CD4-positive, CD25-positive, alpha-beta regulatory T cell (primary cell): Measurements from ENCODE around the gene PTGDR2. TPM values are rescaled to one million over a fixed set of nuclear protein-coding genes. Genes with fewer than 3 reads are reported as not detected.
A peak's percentile ranks its signal among the peaks of the same experiment; 100 is the strongest.

Experiments used
- ATAC-seq, 2 donors: fragments of 150-1000 bp; cut with Tn5 transposase; one replicate each; pipeline ENCODE4 v1.10.0; 2021; ENCODE audit warnings: low read depth in 2 of 2, moderate number of reproducible peaks in 2 of 2, moderate library complexity in 1 of 2
- DNase-seq, 3 donors: peaks; one replicate each; pipeline versions ENCODE4 v3.0.0 to v3.0.0-alpha.2; 2012 to 2022; ENCODE audit warnings: mixed read lengths in 1 of 3
- H3K27ac ChIP-seq: one replicate; pipeline ENCODE4 v1.7.0; 2013; ENCODE audit warnings: mild to moderate bottlenecking, low read length; ENCODE audit not compliant: insufficient read depth, poor library complexity, severe bottlenecking
- H3K27me3 ChIP-seq: one replicate; pipeline ENCODE4 v1.7.0; 2013; ENCODE audit warnings: low read length; ENCODE audit not compliant: control insufficient read depth, insufficient read depth
- H3K36me3 ChIP-seq: one replicate; pipeline ENCODE4 v1.7.0; 2013; ENCODE audit warnings: mild to moderate bottlenecking, low read length, moderate library complexity; ENCODE audit not compliant: control insufficient read depth, insufficient read depth
- H3K4me1 ChIP-seq: 2 replicates; pipeline ENCODE4 v1.7.0; 2013; ENCODE audit warnings: mild to moderate bottlenecking, low read length; ENCODE audit not compliant: insufficient read depth, control insufficient read depth, poor library complexity, severe bottlenecking
- H3K4me3 ChIP-seq: one replicate; pipeline ENCODE4 v1.7.0; 2013; ENCODE audit warnings: low read depth, mild to moderate bottlenecking, low read length, moderate library complexity
- H3K9me3 ChIP-seq, 2 experiments: 1 replicate in 1 of 2; 2 replicates in 1 of 2; pipeline ENCODE4 v1.7.0; 2013; ENCODE audit warnings: low read length in 2 of 2, mild to moderate bottlenecking in 1 of 2, moderate library complexity in 1 of 2; ENCODE audit not compliant: control insufficient read depth in 2 of 2
- H3K27ac Mint-ChIP-seq, 3 donors: one replicate each; pipeline ENCODE4 v1.8.0; 2020 to 2022; ENCODE audit warnings: mild to moderate bottlenecking in 3 of 3, mixed read lengths in 3 of 3, moderate library complexity in 2 of 3
- H3K27me3 Mint-ChIP-seq: one replicate; pipeline ENCODE4 v1.8.0; 2022; ENCODE audit warnings: mild to moderate bottlenecking, mixed read lengths
- H3K36me3 Mint-ChIP-seq: one replicate; pipeline ENCODE4 v1.8.0; 2020; ENCODE audit warnings: mixed read lengths
- H3K4me1 Mint-ChIP-seq, 4 donors: one replicate each; pipeline ENCODE4 v1.8.0; 2020 to 2022; ENCODE audit warnings: mixed read lengths in 4 of 4, mild to moderate bottlenecking in 1 of 4
- H3K4me3 Mint-ChIP-seq, 4 donors: one replicate each; pipeline ENCODE4 v1.8.0; 2020 to 2022; ENCODE audit warnings: mild to moderate bottlenecking in 4 of 4, mixed read lengths in 4 of 4, moderate library complexity in 3 of 4
- H3K9me3 Mint-ChIP-seq, 7 donors: one replicate each; pipeline ENCODE4 v1.8.0; 2020 to 2022; ENCODE audit warnings: mixed read lengths in 7 of 7, mild to moderate bottlenecking in 3 of 7, moderate library complexity in 2 of 7
- polyA plus RNA-seq, 4 donors: library from polyadenylated mRNA; unstranded; fragments of 300-500 nt; fragmentation: Illumina TruSeq; gene quantifications; one replicate each; pipeline ENCODE4 v1.2.3, GENCODE V29; 2021
- total RNA-seq: library from RNA; stranded (reverse); gene quantifications from one replicate; pipeline ENCODE4 v1.2.3, GENCODE V29; 2022

Gene PTGDR2
- total and polyA plus RNA-seq, 5 donors from 2014 or later = 0.81 to 2.3 (median 1.1) TPM

DNA sequence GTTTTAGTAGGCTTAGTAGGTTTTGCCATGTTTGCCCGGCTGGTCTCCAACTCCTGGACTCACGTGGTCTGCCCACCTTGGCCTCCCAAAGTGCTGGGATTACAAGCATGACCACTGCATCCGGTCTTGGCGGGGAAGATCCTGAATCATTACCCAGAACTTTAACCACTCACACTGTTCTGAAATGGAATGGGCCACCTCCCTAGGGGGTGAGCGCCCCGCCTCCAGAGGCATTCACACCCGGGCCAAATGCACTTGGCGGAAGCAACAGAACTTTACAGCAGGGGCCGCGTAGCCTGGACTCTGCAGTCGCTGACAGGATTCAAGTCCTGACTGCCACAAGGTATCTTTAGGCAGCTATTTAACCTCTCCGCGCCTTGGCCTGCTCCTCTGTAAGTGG is 8.5 kb downstream of the PTGDR2 start:
- Histone ChIP-seq H3K27me3 (no peaks in the 10 kb centered on the region), H3K4me1 (peaks cover 27% of the 10 kb centered on the region), H3K36me3 (peaks cover 24% of the 10 kb centered on the region), H3K27ac (no peak overlapping the region), H3K9me3 (no peaks in the 10 kb centered on the region), H3K4me3 (no peak overlapping the region)
- no peaks in the 10 kb centered on the region for H3K27me3 Mint-ChIP-seq
- no peak overlapping the region for H3K4me3 Mint-ChIP-seq
- peak overlapping the region in 2 of 3 donors; percentile 15 to 32 for H3K27ac Mint-ChIP-seq
- H3K9me3 Mint-ChIP-seq = no peaks in the 10 kb centered on the region
- ATAC-seq (no peak), DNase-seq (no peak)
- peaks cover 0 to 40% (median 26%) of the 10 kb centered on the region in 4 donors for H3K4me1 Mint-ChIP-seq
- H3K36me3 Mint-ChIP-seq = peaks cover 21% of the 10 kb centered on the region

DNA sequence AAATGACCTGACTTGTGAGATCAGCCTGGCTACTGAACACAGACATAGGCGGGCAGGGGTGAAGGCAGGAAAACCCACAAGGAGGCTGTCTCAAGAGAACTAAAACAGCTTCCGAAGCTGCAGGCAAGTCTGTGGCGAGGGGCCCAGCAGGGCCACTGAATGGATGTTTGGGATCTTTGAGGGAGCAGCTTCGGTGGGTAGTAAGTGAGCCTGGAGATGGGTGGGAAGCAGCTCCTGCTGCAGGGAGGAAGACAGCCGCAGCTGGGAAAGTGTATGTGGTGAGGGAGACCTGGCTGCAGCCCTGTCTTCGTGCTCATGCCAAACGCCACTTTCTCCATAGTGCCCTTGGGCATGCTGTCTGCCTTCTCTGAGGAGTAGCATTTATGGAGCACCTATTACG is 10.4 kb downstream of the PTGDR2 start:
- ATAC-seq (no peak), DNase-seq (no peak)
- Mint-ChIP-seq H3K9me3 (no peaks in the 10 kb centered on the region), H3K27ac (peak overlapping the region in 1 of 3 donors; percentile 93), H3K4me1 (peaks cover 4 to 53% (median 33%) of the 10 kb centered on the region in 4 donors), H3K36me3 (peaks cover 6% of the 10 kb centered on the region), H3K27me3 (peaks cover 5% of the 10 kb centered on the region), H3K4me3 (peak overlapping the region in 3 of 4 donors; percentile 14 to 90 (median 85))
- no peak overlapping the region for H3K4me3 ChIP-seq
- no peaks in the 10 kb centered on the region for H3K9me3 ChIP-seq
- H3K4me1 ChIP-seq = peaks cover 38% of the 10 kb centered on the region
- H3K27ac ChIP-seq = no peak overlapping the region
- no peaks in the 10 kb centered on the region for H3K27me3 ChIP-seq
- H3K36me3 ChIP-seq = peaks cover 11% of the 10 kb centered on the region

DNA sequence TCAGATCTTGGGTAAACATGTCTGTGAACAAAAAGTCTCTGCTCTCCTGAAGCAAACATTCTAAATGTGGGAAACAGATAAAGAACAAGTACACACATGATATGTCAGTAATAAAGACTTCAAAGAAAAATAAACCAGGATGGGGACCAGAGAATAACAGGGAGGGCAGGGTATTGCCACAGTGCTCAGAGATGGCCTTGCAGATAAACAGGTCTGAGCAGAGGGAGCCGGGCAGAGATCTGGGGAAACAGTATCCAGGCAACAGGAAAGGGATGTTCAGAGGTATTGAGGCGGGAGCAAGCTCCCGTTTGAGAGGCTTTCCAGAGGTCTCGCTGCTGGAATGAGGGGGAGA is 10.9 kb downstream of the PTGDR2 start:
- Mint-ChIP-seq H3K9me3 (no peaks in the 10 kb centered on the region), H3K36me3 (peaks cover 6% of the 10 kb centered on the region), H3K27me3 (peaks cover 5% of the 10 kb centered on the region), H3K4me1 (peaks cover 4 to 53% (median 33%) of the 10 kb centered on the region in 4 donors), H3K27ac (peak overlapping the region; percentile 3 to 93 (median 39)), H3K4me3 (peak overlapping the region; percentile 69 to 96 (median 88))
- Histone ChIP-seq H3K4me3 (peak overlapping the region; percentile 24), H3K9me3 (no peaks in the 10 kb centered on the region), H3K27ac (no peak overlapping the region), H3K27me3 (no peaks in the 10 kb centered on the region), H3K4me1 (peaks cover 38% of the 10 kb centered on the region), H3K36me3 (peaks cover 10% of the 10 kb centered on the region)
- DNase-seq (no peak), ATAC-seq (no peak)

- H3K27ac Mint-ChIP-seq = peak overlapping the region; percentile 57 to 97 (median 93)
- H3K4me1 ChIP-seq = peaks cover 38% of the 10 kb centered on the region
- H3K4me3 ChIP-seq = peak overlapping the region; percentile 24
- peak overlapping the region; percentile 85 to 96 (median 91) for H3K4me3 Mint-ChIP-seq
- H3K9me3 ChIP-seq = no peaks in the 10 kb centered on the region
- H3K27me3 Mint-ChIP-seq = peaks cover 5% of the 10 kb centered on the region
- peaks cover 6% of the 10 kb centered on the region for H3K36me3 Mint-ChIP-seq
- peaks cover 4% of the 10 kb centered on the region for H3K36me3 ChIP-seq
- H3K9me3 Mint-ChIP-seq = no peaks in the 10 kb centered on the region
- ATAC-seq (no peak), DNase-seq (no peak)
- H3K27me3 ChIP-seq = no peaks in the 10 kb centered on the region
- peaks cover 4 to 53% (median 33%) of the 10 kb centered on the region in 4 donors for H3K4me1 Mint-ChIP-seq
- H3K27ac ChIP-seq = no peak overlapping the region
Measured at GRCh38 chr11:60844045-60844869, 11.5 kb downstream of the PTGDR2 start.

DNA sequence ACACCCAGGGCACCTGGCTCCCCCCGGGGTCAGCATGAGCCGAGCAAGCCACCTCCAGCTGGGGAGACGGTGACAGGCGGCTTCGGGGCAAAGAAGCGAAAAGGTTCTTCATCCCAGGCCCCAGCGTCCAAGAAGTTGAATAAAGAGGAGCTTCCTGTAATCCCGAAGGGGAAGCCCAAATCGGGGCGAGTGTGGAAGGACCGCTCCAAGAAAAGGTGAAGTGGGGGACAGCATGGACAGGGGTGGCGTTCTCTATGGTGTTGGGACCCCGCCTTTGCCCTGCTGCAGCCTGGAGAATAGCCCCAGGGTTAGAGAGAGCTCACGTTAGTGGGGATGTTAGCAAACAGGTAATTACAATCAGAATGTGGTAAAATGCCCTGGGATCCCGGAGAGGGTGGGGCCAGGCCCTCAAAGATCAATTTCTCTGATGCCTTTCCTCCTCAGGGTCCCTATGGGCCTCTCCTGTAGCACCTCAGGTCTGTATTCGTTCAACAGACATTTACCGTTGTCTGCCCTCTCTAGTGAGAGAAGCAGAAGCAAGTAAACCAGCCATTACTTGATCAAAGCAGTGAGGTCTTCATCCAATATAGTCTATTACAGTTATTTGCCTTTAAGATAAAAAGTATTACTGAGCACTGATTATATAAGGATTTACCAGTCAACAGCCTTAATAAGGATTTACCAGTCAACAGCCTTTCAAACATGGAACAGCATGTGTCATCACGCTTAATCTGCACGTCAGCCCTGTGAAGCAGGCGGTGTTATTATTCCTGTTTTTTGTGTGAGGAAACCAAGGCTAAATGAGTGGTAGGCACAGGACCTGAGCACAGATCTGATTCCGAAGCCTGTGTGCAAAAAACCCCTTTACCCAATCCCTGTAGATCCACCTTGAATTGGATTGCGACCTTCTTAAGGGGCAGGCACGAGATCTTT is 12.8 kb downstream of the PTGDR2 start:
- Histone ChIP-seq H3K36me3 (no peaks in the 10 kb centered on the region), H3K4me1 (peaks cover 38% of the 10 kb centered on the region), H3K27ac (peak overlapping the region; percentile 74), H3K27me3 (no peaks in the 10 kb centered on the region), H3K4me3 (peak overlapping the region; percentile 75), H3K9me3 (no peaks in the 10 kb centered on the region)
- Mint-ChIP-seq H3K4me1 (peaks cover 4 to 53% (median 33%) of the 10 kb centered on the region in 4 donors), H3K27me3 (peaks cover 5% of the 10 kb centered on the region), H3K36me3 (no peaks in the 10 kb centered on the region), H3K4me3 (peak overlapping the region; percentile 85 to 96 (median 91)), H3K9me3 (no peaks in the 10 kb centered on the region), H3K27ac (peak overlapping the region; percentile 38 to 97 (median 93))
- ATAC-seq (no peak), DNase-seq (no peak)

DNA sequence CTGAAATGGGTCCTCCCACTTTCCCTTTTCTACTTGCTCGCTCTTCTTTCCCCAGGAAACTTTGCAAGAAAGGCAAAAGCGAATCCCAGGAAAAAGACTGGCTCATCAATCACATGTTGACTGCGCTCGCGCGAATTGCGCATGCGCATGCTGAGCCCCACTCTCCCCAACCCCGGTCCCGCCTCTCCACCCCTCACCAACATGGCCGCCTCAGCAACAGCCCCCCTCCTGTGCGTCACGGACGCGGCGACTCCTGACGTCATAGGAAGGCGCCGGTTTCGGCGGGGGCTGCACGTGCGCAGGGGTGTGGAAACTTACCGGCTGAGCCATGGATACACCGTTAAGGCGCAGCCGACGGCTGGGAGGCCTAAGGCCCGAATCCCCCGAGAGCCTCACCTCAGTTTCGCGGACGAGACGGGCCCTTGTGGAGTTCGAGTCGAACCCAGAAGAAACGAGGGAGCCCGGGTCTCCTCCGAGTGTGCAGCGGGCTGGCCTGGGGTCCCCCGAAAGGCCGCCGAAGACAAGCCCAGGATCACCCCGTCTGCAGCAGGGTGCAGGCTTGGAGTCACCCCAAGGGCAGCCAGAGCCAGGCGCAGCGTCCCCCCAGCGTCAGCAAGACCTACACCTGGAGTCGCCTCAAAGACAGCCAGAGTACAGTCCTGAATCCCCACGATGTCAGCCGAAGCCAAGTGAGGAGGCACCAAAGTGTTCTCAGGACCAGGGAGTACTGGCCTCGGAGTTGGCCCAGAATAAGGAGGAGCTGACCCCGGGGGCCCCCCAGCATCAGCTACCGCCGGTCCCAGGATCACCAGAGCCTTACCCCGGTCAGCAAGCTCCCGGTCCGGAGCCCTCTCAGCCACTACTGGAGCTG is 13.7 kb downstream of the PTGDR2 start, which contains the start of gene CCDC86:
Gene CCDC86, plus strand, starts transcription at position 317 of the 871 bp plus-strand sequence. Its CDS starts 12 bp downstream, at position 329.
- Mint-ChIP-seq H3K27ac (peak within 1 kb of the TSS; percentile 93 to 99 (median 97)), H3K27me3 (peaks cover 5% of the 10 kb centered on the region), H3K4me1 (peaks cover 4 to 58% (median 33%) of the 10 kb centered on the region in 4 donors), H3K4me3 (peak within 1 kb of the TSS; percentile 85 to 96 (median 91)), H3K36me3 (no peaks in the 10 kb centered on the region), H3K9me3 (no peaks in the 10 kb centered on the region)
- Histone ChIP-seq H3K9me3 (no peaks in the 10 kb centered on the region), H3K27me3 (no peaks in the 10 kb centered on the region), H3K4me1 (peaks cover 38% of the 10 kb centered on the region), H3K27ac (peak within 1 kb of the TSS; percentile 74), H3K4me3 (peak within 1 kb of the TSS; percentile 84), H3K36me3 (no peaks in the 10 kb centered on the region)
- peak; percentile 92 for ATAC-seq
- DNase-seq = peak; percentile 96 to 98 (median 97)
